HG03025 (cell line): Measurements from ENCODE around the gene IGSF23.

Experiments
- ATAC-seq: cut with Tn5 transposase; IDR thresholded peaks from one replicate; pipeline ENCODE4 v1.9.1; 2021; ENCODE audit warnings: mild to moderate bottlenecking, moderate library complexity; ENCODE audit not compliant: unreplicated experiment, low FRiP score

Gene IGSF23

DNA sequence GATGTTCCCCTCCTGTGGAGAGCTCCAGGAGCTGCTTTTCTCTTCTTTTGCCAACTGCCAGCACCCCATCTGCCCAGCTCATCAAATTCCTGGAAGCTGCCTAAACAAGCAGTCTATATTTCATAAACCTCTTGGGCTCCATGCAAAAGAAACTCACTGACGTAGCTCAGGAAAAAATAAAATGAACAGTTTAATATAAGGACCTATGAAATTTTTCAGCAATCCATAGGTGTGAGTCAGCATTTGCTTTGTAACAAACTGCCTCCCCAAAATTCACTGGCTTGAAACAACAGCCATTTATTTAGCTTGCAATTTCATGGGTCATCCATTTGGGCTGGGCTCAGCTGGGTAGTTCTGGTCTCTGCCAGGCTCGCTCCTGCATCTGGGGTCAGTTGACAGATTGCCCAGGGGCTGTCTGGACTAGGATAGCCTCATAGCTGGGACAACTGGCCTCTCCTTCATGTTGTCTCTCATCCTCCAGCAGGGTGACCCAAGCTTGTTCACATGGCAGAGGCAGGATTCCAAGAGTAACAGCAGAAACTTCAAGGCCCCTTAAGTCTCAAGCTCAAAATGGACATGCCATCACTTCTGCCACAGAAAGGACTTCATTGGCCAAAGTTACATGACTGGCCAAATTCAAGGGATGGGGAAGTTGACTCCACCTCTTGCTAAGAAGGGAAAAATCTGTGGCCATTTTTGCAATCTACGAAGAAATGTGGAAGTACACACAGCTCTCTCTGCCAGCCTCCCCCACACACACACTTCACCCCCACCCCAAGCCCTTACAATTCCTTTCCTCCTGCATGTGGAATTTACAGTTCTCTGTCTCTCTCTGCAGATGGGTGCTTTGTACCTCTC, 22.4 kb downstream of the IGSF23 start:
- ATAC-seq: no peak

DNA sequence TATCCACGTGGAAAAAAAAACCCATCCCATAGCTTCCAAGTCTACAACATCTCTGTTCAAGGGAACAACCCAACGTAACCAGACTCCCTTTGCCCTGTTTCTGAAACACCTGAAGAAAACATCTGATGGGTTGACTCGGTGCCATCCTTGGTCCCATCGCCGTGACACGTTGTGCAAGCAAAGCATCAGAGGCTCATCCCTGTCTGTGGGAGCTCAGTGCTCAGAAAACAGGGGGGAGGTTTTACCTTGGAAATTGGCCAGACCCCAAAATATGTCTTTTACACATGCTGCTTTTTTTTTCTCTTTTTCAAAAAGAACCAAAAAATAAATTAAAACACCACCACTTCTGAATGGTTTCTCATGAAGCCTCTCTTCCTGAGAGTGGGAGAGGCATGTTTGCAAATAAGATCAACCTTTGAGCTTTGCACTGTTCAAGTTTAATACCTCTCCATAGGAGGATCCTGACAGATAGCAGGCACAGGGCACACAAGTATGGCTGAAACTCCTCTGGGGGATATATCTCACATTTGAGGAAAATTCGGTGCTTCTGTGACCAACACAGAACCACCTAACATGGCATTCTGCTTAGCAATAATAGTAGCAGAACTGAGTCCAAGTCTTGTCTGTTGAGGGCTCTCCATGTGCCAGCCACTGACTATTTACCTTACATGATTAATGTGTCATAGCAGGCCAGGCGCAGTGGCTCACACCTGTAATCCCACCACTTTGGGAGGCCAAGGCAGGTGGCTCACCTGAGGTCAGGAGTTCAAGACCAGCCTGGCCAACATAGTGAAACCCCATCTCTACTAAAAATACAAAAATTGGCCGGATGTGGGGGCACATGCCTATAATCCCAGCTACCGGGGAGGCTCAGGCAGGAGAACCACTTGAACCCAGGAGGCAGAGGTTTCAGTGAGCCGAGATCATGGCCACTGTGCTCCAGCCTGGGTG, 23.4 kb downstream of the IGSF23 start:
- ATAC-seq: no peak

DNA sequence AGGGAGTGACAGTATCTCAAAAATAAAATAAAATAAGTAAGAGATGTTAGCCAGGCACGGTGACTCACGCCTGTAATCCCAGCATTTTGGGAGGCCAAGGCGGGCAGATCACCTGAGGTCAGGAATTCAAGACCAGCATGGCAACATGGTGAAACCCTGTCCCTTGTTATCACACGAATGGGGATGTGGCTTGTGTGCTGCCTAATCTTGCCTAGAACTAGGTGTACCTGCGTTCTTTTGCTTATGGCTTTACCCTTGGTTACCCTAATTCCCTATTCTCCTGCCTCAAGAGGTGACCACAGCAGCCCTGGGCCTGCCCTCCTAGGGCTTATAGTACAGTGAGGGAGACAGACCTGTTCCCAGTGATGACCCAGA, 24.0 kb downstream of the IGSF23 start:
- ATAC-seq: no peak

DNA sequence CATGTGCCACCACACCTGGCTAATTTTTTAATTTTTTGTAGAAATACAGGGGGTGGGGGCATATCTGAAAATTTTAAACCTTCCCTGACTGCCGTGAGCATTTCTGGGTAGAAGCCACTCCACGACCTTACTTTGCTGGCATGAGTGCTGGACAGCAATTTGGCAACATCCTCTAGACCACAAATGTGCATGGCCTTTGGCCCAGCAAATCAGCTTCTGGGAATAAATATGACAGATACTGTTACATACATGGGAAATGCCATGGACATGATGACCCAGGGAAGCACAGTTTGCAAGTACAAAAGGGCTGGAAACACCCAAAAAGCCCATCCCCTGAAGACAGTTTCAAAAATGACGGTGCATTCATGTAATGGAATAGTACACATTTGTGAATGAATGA, 27.2 kb downstream of the IGSF23 start:
- no peak for ATAC-seq

DNA sequence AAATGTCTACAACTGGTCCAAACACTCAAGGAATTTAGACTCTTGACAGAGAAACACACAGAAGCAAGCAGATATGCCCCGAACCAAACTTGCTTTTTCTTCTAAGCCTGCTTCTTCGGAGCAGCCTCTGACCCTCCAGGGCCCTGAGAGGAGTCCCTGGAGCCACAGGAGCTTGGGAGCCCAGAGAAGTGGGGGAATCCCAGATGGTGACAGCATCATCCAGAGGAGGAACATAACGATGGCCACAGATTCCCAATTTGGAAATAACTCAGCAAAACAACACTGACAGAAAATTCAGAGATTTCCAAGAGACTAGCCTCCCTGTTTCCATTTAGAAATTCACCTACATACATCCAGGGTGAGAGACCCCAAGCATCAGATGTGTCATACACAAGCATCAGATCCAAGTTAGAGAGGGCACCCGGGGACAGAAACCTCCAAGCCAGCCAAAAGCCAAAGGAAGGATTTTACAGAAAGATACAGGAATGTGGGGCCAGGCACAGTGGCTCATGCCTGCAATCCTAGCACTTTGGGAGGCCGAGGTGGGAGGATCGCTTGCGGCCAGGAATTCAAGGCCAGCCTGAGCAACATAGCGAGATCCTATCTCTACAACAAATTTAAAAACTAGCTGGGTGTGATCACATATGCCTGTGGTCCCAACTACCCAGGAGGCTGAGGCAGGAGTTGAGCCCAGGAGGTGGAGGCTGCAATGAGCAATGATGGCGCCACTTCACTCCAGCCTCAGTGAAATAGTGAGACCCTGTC, 28.3 kb downstream of the IGSF23 start:
- no peak for ATAC-seq

DNA sequence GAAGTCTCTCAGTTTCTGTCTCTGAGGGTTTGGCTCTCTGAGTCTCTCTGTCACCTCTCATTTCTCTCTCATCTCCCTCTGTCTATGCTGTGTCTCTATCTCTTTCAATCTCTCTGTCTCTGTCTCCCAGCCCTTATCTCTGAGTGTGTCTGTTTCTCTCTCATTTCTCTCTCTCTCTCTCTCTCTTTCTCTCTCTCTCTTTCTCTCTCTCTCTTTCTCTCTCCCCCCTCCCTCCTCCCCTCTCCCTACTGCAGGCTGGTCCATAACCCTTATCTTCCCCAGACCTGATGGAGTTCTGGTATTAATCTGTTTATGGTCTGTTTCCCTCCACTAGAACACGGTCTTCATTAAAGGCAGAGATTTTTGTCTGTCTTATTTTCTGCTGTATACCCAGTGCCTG, 29.0 kb downstream of the IGSF23 start:
- ATAC-seq: no peak

DNA sequence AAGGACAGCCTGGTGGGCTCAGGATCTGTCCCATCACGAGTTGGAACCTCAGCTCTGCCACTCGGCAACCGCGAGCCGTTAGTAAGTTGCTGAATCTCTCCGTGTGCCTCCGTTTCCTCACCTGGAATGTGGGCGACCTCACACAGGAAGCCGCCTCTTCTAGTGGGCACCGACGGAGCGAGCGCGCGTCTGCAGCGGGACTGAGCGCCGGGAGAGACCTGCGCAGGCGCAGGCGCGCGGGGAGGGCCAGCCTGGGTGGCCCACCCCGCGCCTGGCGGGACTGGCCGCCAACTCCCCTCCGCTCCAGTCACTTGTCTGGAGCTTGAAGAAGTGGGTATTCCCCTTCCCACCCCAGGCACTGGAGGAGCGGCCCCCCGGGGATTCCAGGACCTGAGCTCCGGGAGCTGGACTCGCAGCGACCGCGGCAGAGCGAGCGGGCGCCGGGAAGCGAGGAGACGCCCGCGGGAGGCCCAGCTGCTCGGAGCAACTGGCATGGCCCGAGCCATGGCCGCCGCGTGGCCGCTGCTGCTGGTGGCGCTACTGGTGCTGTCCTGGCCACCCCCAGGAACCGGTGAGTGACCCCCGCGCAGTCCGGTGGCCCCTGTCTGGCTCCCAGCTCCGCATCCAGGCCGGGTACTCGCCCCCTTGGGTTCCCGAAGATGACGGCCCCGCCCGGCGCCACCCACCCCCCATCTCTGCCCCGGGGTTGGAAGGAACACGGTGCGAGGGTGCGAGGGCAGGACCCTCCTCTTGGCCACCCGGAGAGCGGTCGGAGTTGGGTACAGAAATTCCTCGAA, 30.4 kb downstream of the IGSF23 start, which contains the start of gene PVR:
Gene PVR (plus strand): TSS at position 306 of the 797 bp plus-strand sequence. CDS start 187 bp downstream, at position 493.
- no peak for ATAC-seq

DNA sequence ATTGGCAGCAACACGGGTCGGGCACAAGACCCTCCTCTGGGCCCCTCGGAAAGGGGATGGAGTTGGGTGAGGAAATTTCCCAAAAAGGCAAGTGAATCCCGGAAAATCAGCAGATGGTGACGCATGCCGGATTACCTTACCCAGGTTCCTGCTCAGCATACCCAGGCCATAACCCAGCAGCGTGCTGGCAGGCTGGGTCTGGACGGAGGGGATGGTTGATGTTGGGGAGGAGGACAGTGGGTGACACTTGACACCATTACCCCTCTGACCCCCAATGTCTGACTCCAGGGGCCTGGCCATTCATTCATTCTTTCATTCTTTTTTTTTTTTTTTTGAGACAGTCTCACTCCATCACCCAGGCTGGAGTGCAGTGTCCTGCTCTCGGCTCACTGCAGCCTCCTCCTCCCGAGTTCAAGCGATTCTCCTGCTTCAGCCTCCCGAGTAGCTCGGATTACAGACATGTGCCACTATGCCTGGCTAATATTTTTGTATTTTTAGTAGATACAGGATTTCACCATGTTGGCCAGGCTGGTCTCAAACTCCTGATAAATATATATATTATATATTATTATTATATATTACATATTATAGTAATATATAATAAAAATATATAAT, 31.1 kb downstream of the IGSF23 start:
- no peak for ATAC-seq

DNA sequence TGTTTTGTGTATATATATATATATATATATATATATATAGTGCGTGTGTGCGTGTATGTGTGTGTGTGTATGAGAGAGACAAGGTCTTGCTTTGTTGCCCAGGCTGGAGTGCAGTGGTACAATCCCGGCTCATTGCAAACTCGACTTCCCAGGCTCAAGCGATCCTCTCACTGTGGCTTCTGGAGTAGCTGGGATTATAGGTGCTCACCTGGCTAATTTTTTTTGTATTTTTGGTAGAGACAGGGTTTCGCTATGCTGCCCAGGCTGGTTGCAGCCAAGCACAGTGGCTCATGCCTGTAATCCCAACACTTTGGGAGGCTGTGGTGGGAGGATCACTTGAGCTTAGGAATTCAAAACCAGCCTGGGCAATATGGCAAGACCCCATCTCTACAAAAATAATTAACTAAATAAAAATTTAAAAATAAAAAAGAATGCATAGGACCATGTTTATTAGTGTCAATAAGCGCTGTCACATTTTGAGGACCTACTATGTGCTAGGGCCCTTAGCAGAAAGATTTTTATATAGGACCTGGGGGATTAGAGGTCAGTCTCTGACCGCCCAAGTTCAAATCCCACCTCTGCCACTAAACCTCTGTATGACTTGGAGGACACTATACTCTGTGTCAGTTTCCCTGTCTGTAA, 32.2 kb downstream of the IGSF23 start:
- ATAC-seq: no peak

DNA sequence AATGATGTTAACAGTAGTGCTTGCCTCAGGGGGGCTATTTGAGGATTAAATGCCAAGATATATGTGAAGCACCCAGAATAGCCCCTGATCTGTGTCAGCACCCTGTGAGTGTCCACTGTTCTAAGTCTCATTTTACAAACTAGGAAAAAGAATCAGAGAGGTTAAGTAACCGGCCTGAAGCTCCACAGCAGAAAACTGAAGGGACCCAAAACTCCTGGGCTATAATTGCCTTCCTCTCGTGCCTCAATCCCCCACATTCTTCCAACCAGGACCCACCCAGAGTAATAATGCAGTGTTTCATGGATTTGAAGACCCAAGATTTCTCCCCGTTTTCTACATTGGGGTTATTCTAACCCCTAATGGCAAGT, 32.7 kb downstream of the IGSF23 start:
- no peak for ATAC-seq

DNA sequence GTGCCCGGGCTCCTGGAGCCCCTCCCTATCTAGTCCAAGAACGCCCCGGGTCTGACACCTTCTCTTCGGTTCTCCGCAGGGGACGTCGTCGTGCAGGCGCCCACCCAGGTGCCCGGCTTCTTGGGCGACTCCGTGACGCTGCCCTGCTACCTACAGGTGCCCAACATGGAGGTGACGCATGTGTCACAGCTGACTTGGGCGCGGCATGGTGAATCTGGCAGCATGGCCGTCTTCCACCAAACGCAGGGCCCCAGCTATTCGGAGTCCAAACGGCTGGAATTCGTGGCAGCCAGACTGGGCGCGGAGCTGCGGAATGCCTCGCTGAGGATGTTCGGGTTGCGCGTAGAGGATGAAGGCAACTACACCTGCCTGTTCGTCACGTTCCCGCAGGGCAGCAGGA, 33.8 kb downstream of the IGSF23 start:
- ATAC-seq: no peak

DNA sequence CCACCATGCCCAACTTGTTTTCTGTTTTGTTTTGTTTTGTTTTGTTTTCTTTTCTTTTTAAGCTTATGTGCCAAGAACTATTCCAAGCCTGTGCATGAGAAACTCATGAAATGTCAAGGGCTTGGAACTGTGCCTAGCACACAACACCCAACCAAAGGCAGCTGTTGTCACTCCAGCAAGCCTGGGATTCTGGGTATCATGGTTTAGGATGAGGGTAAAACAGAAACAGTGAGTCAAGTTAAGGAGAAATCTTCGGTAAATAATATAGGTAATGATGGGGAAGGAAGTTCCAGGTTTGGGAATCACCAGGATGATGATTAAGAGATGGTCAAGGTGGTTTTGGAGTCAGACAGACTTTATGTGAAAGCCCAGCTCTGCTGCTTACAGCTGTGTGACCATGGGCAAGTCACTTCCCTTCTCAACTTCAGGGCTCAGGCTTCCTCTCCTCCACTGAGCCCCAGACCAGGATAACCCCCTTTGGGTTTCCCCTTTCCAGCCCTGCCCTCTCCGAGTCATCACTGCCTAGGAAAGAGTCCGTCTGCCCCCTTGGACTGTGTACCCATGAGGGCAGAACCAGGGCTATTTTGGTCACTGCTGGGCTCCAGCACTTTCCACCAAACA, 35.4 kb downstream of the IGSF23 start:
- ATAC-seq: no peak

DNA sequence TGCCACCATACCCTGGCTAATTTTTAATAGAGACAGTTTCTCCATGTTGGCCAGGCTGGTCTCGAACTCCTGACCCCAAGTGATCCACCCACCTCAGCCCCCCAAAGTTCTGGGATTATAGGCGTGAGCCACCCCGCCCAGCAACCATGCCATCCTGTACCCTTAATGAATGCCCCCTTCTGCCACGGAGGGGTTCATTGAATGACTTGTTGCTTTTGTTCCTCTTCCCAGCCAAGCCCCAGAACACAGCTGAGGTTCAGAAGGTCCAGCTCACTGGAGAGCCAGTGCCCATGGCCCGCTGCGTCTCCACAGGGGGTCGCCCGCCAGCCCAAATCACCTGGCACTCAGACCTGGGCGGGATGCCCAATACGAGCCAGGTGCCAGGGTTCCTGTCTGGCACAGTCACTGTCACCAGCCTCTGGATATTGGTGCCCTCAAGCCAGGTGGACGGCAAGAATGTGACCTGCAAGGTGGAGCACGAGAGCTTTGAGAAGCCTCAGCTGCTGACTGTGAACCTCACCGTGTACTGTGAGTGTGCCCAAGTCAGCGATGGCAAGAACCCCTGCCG, 36.3 kb downstream of the IGSF23 start:
- ATAC-seq: no peak

DNA sequence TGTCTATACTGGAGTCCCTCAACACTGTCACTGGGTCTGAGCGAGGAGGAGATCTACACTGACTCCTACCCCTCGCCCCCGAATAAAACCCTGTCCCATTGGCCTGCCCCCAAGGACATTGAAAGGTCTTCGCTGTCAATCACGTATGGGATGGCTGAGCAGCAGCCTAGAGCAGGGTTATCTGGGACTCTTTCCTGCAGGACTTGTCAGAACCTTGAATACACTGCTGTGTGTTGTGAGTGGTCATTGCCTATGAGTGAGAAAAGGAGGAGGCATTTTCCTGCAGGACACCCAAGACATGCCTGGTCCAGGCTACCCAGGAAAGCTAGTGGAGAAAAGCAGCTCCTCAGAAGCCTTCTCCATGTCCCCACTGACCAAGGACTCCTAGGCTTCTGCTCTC, 40.0 kb downstream of the IGSF23 start:
- ATAC-seq: no peak

DNA sequence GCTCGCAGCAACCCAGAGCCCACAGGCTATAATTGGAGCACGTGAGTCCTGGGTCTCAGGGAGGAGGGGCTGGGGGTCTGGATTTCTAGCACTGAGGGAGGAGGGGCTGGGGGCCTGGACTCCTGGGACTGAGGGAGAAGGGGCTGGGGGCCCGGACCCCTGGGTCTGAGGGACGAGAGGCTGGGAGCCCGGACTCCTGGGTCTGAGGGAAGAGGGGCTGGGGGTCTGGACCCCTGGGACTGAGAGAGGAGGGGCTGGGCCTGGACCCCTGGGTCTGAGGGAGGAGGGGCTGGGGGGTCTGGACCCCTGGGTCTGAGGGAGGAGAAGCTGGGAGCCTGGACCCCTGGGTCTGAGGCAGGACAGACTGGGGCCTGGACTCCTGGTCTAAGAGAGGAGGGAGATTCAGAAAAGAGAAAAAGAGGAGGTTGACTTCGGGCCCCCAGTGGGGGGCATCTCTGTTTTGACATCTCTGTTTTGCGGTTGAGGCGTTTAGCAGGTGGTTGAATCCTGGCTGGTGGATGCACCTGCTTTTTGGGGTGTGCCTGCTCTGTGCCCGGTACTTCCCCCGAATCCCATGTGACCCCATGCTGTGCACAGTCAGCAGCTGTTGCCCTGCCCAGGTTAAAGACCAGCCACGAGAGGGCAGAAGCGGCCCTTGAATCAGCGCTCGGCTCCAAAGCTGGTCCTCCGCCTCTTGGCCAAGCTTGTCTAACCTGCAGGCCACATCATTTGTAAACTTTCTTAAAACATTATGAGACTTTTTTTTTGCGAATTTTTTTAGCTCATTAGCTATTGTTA, 40.8 kb downstream of the IGSF23 start:
- ATAC-seq: peak; percentile 61

DNA sequence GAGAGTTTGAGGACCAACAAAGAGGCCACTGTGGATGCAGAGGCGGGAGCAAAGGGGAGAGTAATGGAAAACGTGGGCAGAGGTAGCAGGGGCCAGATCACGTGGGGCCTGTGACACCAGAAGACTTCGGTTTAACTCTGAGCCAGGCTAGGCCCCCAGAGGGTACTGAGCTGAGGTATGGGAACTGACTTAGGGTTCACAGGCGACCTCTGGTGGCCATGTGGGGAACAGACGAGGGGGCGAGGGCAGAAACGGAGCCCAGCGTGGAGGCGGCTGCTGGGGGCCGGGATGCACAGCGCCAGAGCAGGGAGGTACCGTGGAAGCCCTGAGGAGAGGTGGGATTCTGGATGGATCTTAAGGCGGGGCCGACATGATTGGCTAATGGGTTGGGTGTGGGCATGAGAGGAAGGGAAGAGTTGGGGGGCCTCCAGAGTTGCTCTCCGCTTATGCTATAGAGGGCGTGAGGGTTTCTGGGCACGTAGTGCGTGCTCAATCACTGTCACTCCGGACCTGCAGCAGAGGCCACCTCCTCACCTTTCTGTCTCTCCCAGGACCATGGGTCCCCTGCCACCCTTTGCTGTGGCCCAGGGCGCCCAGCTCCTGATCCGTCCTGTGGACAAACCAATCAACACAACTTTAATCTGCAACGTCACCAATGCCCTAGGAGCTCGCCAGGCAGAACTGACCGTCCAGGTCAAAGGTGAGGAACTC, 44.0 kb downstream of the IGSF23 start:
- ATAC-seq: no peak
